ENCODE data around the gene KMO.

DNA sequence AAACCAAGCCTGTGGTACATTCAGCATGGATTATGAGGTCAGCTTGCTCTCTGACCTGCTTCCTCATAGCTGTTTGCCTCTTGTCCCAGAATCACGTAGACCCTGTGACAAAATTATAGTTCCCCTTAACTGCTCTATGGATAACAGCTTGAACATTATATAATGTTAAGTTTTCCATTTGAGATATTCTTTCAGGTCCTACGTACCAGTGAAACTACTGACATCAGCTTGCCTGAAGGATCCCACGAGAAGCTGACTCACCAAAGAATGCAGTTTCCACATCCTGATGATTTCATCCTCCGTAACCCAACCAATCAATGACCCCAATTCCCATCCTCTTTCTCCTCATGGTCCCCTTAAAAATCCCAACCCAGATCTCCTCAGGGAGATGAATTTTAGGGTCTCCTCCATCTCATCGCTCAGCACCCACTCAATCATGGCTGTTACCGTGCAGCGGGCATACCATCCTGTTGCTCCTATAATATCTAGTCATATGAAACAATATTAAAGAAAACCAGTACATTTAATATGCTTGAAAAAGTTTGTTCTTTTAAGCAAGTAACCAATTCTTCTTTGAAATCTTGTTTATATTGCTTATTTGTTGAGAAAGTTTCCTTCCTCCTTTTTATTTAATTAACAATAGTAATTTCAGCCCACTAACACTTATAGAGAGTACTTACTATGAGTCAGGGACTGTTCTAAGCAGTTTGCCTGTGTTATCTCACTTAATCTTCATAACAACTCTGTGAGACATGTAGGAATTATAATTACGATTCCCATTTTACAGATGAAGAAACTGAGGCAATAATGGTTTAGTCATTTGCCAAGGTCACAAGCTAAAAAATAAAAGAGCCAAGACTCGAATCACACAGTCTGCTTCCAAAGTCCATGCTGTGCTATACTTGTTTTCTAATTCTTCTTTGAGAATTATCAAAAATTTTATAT, 80.6 kb downstream of the KMO start:
- TF ChIP-seq, protein P1, sequence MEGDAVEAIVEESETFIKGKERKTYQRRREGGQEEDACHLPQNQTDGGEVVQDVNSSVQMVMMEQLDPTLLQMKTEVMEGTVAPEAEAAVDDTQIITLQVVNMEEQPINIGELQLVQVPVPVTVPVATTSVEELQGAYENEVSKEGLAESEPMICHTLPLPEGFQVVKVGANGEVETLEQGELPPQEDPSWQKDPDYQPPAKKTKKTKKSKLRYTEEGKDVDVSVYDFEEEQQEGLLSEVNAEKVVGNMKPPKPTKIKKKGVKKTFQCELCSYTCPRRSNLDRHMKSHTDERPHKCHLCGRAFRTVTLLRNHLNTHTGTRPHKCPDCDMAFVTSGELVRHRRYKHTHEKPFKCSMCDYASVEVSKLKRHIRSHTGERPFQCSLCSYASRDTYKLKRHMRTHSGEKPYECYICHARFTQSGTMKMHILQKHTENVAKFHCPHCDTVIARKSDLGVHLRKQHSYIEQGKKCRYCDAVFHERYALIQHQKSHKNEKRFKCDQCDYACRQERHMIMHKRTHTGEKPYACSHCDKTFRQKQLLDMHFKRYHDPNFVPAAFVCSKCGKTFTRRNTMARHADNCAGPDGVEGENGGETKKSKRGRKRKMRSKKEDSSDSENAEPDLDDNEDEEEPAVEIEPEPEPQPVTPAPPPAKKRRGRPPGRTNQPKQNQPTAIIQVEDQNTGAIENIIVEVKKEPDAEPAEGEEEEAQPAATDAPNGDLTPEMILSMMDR (IDR thresholded peaks at IDR 0.05; ENCODE audit: borderline replicate concordance, extremely low read depth, low read length, poor library complexity, severe bottlenecking): no peak
- no peak for TF ChIP-seq EZH2 (IDR thresholded peaks at IDR 0.05; ENCODE audit: borderline replicate concordance, low read depth, low read length, severe bottlenecking)

Data from DND-41 (cell line).